ENCODE results near the gene TAOK1.

Gene TAOK1

GRCh38 chr17:29577001-29577370, 186.8 kb downstream of the TAOK1 start:
- DNase-seq (ENCODE audit: low read depth in 1 of 2, low spot score in 1 of 2): no peak
- no peaks in the 10 kb centered on the region for H3K27me3 ChIP-seq (ENCODE audit: insufficient read depth, poor library complexity, severe bottlenecking)
- H3K27ac ChIP-seq (replicated peaks): no peak overlapping the region
- TF ChIP-seq POLR2AphosphoS5 (IDR thresholded peaks at IDR 0.05; ENCODE audit: low read depth): no peak
- no peak for TF ChIP-seq CTCF (IDR thresholded peaks at IDR 0.05; ENCODE audit: insufficient read depth, low read length)
- no peak for TF ChIP-seq GABPA (IDR thresholded peaks at IDR 0.05; ENCODE audit: low read depth)
- TF ChIP-seq REST (IDR thresholded peaks at IDR 0.05; ENCODE audit: insufficient replicate concordance, low read depth): no peak
- no peak for TF ChIP-seq SPI1 (IDR thresholded peaks at IDR 0.05; ENCODE audit: borderline replicate concordance, low read depth)
- H3K4me3 ChIP-seq (replicated peaks; ENCODE audit: insufficient read depth, low read length): no peak overlapping the region

GRCh38 chr17:29577385-29578211, 187.4 kb downstream of the TAOK1 start:
- no peak overlapping the region for H3K4me3 ChIP-seq (replicated peaks; ENCODE audit: insufficient read depth, low read length)
- DNase-seq (ENCODE audit: low read depth in 1 of 2, low spot score in 1 of 2): no peak
- no peak for TF ChIP-seq POLR2AphosphoS5 (IDR thresholded peaks at IDR 0.05; ENCODE audit: low read depth)
- no peak for TF ChIP-seq REST (IDR thresholded peaks at IDR 0.05; ENCODE audit: insufficient replicate concordance, low read depth)
- TF ChIP-seq GABPA (IDR thresholded peaks at IDR 0.05; ENCODE audit: low read depth): no peak
- no peak for TF ChIP-seq SPI1 (IDR thresholded peaks at IDR 0.05; ENCODE audit: borderline replicate concordance, low read depth)
- no peak for TF ChIP-seq CTCF (IDR thresholded peaks at IDR 0.05; ENCODE audit: insufficient read depth, low read length)
- no peaks in the 10 kb centered on the region for H3K27me3 ChIP-seq (ENCODE audit: insufficient read depth, poor library complexity, severe bottlenecking)
- H3K27ac ChIP-seq (replicated peaks): no peak overlapping the region

- no peak for TF ChIP-seq REST (IDR thresholded peaks at IDR 0.05; ENCODE audit: insufficient replicate concordance, low read depth)
- TF ChIP-seq CTCF (IDR thresholded peaks at IDR 0.05; ENCODE audit: insufficient read depth, low read length): no peak
- no peak for TF ChIP-seq SPI1 (IDR thresholded peaks at IDR 0.05; ENCODE audit: borderline replicate concordance, low read depth)
- no peak for TF ChIP-seq GABPA (IDR thresholded peaks at IDR 0.05; ENCODE audit: low read depth)
- no peak for TF ChIP-seq POLR2AphosphoS5 (IDR thresholded peaks at IDR 0.05; ENCODE audit: low read depth)
- Histone ChIP-seq H3K27me3 (ENCODE audit: insufficient read depth, poor library complexity, severe bottlenecking) (no peaks in the 10 kb centered on the region), H3K4me3 (replicated peaks; ENCODE audit: insufficient read depth, low read length) (no peak overlapping the region), H3K27ac (replicated peaks) (no peak overlapping the region)
- DNase-seq (ENCODE audit: low read depth in 1 of 2, low spot score in 1 of 2): no peak
Observed at GRCh38 chr17:29578626-29579485, 188.7 kb downstream of the TAOK1 start.

Measured in HL-60 (cell line).